HG03280 (cell line): ENCODE measurements around the gene NRXN3.

ENCODE experiments used
- ATAC-seq: cut with Tn5 transposase; IDR thresholded peaks from one replicate; pipeline ENCODE4 v1.9.1; 2021; ENCODE audit warnings: mild to moderate bottlenecking, moderate library complexity; ENCODE audit not compliant: unreplicated experiment

Gene NRXN3

GRCh38 chr14:78170203-78170602 is at the start of gene NRXN3:
Gene NRXN3, plus strand, starts transcription at chr14:78170373. Its CDS starts 72,721 bp downstream, at chr14:78243094.
- ATAC-seq, result no peak

- no peak for ATAC-seq
Measured at GRCh38 chr14:78122436-78122835, 47.7 kb upstream of the NRXN3 start.

DNA sequence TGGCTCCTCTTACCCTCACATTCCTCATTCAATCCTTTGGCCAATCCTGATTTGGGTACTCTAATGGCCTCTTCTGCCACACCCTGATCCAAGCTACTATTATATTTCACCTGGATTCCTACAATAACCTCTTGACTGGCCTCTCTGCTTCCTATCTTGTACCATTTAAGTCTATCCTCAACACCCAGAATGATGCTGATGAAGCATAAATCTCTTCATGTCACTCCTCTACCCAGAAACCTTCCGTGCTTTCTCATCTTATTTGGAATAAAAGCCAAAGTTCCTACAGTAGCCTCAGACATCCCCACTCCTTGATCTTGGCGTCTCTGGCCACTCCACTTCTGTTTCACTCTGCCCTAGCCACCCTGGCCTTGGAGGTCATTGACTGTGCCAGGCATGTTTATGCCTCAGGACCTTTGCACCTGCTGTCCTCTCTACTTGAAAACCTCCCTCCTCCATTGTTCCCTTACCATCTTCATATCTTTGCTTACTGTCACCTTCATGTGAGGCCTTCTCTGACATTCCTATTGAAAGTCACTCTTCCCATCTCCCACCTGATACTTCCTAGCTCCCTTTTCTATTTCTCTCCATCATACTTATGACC is 46.4 kb upstream of the NRXN3 start:
- no peak for ATAC-seq

DNA sequence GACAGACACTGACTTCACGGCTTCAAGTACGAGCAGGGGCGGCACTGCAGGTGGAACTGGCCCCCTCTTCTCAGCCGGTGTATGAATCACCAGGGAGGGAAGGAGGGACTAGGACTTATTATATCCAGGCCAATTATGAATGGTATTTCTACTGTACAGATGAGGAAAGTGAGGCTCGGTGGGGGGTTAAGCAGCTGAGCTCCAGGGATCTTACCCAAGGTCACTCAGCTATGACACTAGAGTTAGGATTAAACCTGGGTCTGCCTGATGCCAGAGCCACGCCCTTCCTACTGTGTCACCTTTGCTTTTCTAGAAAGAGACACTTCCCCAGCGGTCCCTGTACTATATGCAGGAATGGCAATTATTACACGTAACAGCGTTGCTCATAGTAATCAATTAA is 42.2 kb upstream of the NRXN3 start:
- ATAC-seq, result no peak

- ATAC-seq, result no peak
Measured at GRCh38 chr14:78129375-78129774, 40.8 kb upstream of the NRXN3 start.

DNA sequence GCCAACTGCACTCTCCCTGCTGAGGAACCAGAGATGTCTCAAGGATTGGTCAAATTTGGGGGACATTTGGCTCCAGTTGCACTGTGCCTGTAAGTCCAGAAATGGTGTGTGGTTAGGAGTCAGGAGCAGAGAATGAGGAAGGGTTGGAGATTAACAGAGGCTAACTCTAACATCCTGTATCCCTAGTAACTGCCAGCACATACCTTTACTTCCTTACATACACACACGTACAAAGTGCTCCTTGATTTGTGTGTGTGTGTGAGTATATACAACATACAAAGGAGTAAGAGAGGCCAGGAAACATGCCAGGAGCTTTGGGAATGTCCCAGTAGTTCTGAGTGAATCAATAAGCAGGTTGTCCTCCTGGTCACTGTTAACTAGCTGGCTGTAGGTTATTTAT is 39.8 kb upstream of the NRXN3 start:
- no peak for ATAC-seq

DNA sequence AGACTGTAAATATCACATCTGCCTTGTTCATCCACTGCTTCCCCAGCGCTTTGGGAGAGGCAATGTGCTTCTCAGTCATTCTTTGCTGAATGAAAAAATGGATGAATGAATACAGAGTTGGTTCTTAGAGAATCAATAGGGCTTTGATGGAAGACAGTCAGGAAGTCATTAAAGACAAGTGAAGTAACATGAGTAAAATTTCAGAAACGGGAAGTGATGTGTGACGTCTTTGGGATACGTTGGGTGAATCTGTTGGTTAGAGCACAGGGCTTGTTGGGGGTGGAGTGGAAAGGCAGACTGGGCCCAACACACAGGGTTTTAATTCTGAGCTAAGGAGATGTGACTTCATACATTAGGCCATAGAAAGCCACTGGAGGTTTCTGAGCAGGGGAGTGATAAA is 39.0 kb upstream of the NRXN3 start:
- no peak for ATAC-seq

GRCh38 chr14:78131616-78132015 is 38.6 kb upstream of the NRXN3 start:
- ATAC-seq, result no peak

- no peak for ATAC-seq
Measured at GRCh38 chr14:78135450-78135891, 34.7 kb upstream of the NRXN3 start.

DNA sequence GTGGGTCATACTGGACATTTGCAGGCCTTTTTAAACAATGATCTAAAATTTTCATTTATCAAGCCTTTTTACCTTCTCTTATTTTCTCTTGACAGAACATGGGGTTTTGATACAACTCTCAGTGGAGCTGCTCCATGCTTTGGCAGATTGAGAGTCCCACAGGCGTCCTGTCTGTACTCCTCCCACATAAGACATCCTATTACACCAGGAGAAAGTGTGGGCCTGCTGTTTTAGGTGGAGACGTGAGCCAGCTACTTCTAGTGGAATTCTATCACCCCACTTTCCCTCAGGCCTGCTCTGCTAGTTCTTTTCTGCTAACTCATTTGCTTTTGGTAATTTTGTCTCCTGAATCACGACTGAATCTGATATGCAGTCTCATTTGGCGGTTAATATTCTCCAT is 33.5 kb upstream of the NRXN3 start:
- ATAC-seq, result no peak

- ATAC-seq, result no peak
Measured at GRCh38 chr14:78141590-78141989, 28.6 kb upstream of the NRXN3 start.

GRCh38 chr14:78142998-78143397 is 27.2 kb upstream of the NRXN3 start:
- no peak for ATAC-seq

DNA sequence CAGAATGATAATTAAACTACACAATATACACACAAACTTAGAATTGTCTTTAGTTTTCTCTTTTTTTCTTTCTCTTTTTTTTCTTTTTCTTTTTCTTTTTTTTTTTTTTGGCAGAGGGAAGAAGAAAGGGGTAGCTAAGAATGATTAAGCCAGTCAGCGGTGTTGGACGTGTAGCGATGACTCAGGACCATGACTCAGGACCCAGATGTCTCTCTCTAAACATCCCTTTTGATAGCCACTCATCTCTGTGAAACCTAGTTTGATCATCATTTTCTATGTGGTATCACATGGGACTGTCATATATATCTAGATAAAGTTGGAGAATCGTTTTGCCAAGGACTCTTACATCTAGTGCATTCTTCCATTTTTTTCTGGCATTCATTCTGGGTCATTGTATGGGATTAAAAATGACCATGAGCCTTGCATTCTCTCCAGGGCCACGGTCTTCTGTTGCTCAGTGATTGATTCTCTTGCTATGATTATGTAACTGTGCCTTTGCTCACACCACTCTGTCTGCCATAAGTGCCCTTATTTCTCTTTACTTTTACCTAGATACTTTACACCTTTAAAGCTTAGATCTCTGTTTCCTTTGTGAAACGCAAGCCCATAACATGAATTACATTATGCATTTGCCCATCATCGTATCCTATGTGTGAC is 26.6 kb upstream of the NRXN3 start:
- ATAC-seq, result no peak

- no peak for ATAC-seq
Measured at GRCh38 chr14:78152201-78153063, 17.7 kb upstream of the NRXN3 start.

- ATAC-seq, result no peak
Measured at GRCh38 chr14:78153064-78153341, 17.2 kb upstream of the NRXN3 start.

DNA sequence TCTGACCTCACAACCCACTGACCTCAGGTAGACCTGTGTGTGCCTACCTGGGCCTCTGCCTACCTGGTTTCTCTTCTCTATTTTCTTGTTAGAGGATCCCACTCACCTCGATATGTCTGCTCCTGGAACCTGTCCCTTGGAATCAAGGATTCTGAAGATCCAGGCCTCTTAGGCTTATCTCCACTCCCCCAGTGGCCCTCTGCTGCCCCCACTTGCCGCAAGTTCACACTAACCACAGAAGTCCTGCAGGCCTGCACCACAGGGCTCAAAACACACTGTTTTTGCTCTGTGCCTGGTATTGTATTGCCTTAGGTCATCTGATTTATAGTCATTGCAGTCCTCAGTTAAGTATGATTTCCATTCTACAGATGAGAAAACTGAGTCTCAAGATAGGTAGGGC is 15.3 kb upstream of the NRXN3 start:
- ATAC-seq, result no peak

GRCh38 chr14:78156196-78156595 is 14.0 kb upstream of the NRXN3 start:
- no peak for ATAC-seq

- ATAC-seq, result no peak
Measured at GRCh38 chr14:78157494-78158437, 12.4 kb upstream of the NRXN3 start.

GRCh38 chr14:78162202-78162601 is 8.0 kb upstream of the NRXN3 start:
- ATAC-seq, result no peak

- no peak for ATAC-seq
Measured at GRCh38 chr14:78164226-78164853, 5.8 kb upstream of the NRXN3 start.

GRCh38 chr14:78172428-78172827 is 2.3 kb downstream of the NRXN3 start:
- no peak for ATAC-seq
